H1 (cell line): ENCODE measurements around the gene CA9. TPM values are rescaled to one million over a fixed set of nuclear protein-coding genes. Genes with fewer than 3 reads are reported as not detected.

Experiments
- CTCF ChIA-PET: fragments of 300-600 bp; sonication (Branson Sonifier 250); formaldehyde crosslinking; loops from one replicate; lab custom pipeline; 2021; ENCODE audit not compliant: partially characterized antibody; lab: Charles Lee
- POLR2A ChIA-PET: fragments of 300-600 bp; sonication (Branson Sonifier 250); formaldehyde crosslinking; loops from one replicate; lab custom pipeline; 2021; ENCODE audit warnings: inconsistent platforms; ENCODE audit not compliant: partially characterized antibody; lab: Charles Lee
- DNase-seq, 2 experiments: peaks; one replicate each; pipeline versions ENCODE4 v3.0.0 to v3.0.0-alpha.2; 2010 to 2022; ENCODE audit warnings: low spot score in 2 of 2, low read depth in 1 of 2, mixed read lengths in 1 of 2
- FAIRE-seq: peaks from 2 replicates; lab custom pipeline; 2011; peaks lifted over from hg19 to GRCh38; lab: Jason Lieb, UNC
- H2AFZ ChIP-seq: 2 replicates; pipeline ENCODE4 v1.8.1; 2012; ENCODE audit warnings: low read length, inconsistent platforms
- H2AK5ac ChIP-seq: 2 replicates; pipeline ENCODE4 v1.6.1; 2013; ENCODE audit warnings: low read depth, low read length
- H2BK120ac ChIP-seq: replicated peaks from 2 replicates; pipeline ENCODE3; 2013; ENCODE audit warnings: low read depth, low read length, inconsistent platforms
- H2BK12ac ChIP-seq: 2 replicates; pipeline ENCODE4 v1.6.1; 2013; ENCODE audit warnings: low read depth, low read length
- H2BK15ac ChIP-seq: 2 replicates; pipeline ENCODE4 v1.6.1; 2013; ENCODE audit warnings: low read length
- H2BK20ac ChIP-seq: 2 replicates; pipeline ENCODE4 v1.6.1; 2013; ENCODE audit warnings: low read length
- H2BK5ac ChIP-seq: 2 replicates; pipeline ENCODE4 v1.6.1; 2013; ENCODE audit warnings: low read depth, low read length
- H3K14ac ChIP-seq: 2 replicates; pipeline ENCODE4 v1.6.1; 2013; ENCODE audit warnings: inconsistent platforms; ENCODE audit not compliant: insufficient read length
- H3K18ac ChIP-seq: 2 replicates; pipeline ENCODE4 v1.6.1; 2013; ENCODE audit warnings: low read length; ENCODE audit errors: extremely low read depth
- H3K23ac ChIP-seq: 2 replicates; pipeline ENCODE4 v1.6.1; 2013; ENCODE audit warnings: inconsistent platforms; ENCODE audit not compliant: insufficient read length
- H3K23me2 ChIP-seq: 2 replicates; pipeline ENCODE4 v1.6.1; 2013; ENCODE audit warnings: low read depth, low read length
- H3K27ac ChIP-seq: 2 replicates; pipeline ENCODE4 v1.6.1; 2011; ENCODE audit warnings: low read depth, low read length, inconsistent platforms
- H3K27me3 ChIP-seq, 4 experiments: replicated peaks in 1 of 4; 1 replicate in 1 of 4; 2 replicates in 3 of 4; pipeline versions ENCODE4 v1.6.1 to v1.8.1; 2011 to 2013; ENCODE audit warnings: low read length in 3 of 4, mild to moderate bottlenecking in 3 of 4, inconsistent platforms in 2 of 4, mixed read lengths in 2 of 4, moderate library complexity in 1 of 4; ENCODE audit not compliant: control insufficient read depth in 3 of 4, insufficient read depth in 3 of 4; ENCODE audit errors: extremely low read depth in 1 of 4
- H3K36me3 ChIP-seq, 4 experiments: 2 replicates each; pipeline versions ENCODE4 v1.6.1 to v1.8.1; 2011 to 2013; ENCODE audit warnings: mild to moderate bottlenecking in 4 of 4, low read length in 3 of 4, moderate library complexity in 2 of 4, control low read depth in 1 of 4, inconsistent platforms in 1 of 4; ENCODE audit not compliant: insufficient read depth in 4 of 4, control insufficient read depth in 2 of 4
- H3K4ac ChIP-seq: replicated peaks from 2 replicates; pipeline ENCODE3; 2013; ENCODE audit warnings: low read length, low read depth, mixed read lengths, inconsistent platforms; ENCODE audit not compliant: insufficient read length
- H3K4me1 ChIP-seq, 4 experiments: replicated peaks in 1 of 4; 1 replicate in 1 of 4; 2 replicates in 3 of 4; pipeline versions ENCODE4 v1.6.1 to v1.8.1; 2011 to 2013; ENCODE audit warnings: low read length in 3 of 4, inconsistent platforms in 2 of 4, mixed read lengths in 1 of 4; ENCODE audit not compliant: insufficient read depth in 4 of 4, control insufficient read depth in 3 of 4
- H3K4me2 ChIP-seq, 2 experiments: 2 replicates each; pipeline versions ENCODE4 v1.6.1 to v1.8.1; 2011 to 2013; ENCODE audit warnings: low read depth in 2 of 2, low read length in 2 of 2, control low read depth in 1 of 2, inconsistent platforms in 1 of 2, mild to moderate bottlenecking in 1 of 2; ENCODE audit not compliant: insufficient read depth in 1 of 2
- H3K4me3 ChIP-seq, 4 experiments: fragments of 200-600, 300-600 bp in 1 of 4; sonication (generic), shearing (Covaris generic), sonication (Bioruptor Twin) in 1 of 4; 2 replicates each; pipeline versions ENCODE4 v1.5.1 to v1.8.1; 2011 to 2016; ENCODE audit warnings: low read length in 4 of 4, low read depth in 3 of 4, control low read depth in 2 of 4, inconsistent platforms in 2 of 4, mild to moderate bottlenecking in 2 of 4, mixed read lengths in 1 of 4, moderate library complexity in 1 of 4; ENCODE audit not compliant: insufficient read depth in 2 of 4; ENCODE audit errors: extremely low read depth in 1 of 4
- H3K56ac ChIP-seq: replicated peaks from 2 replicates; pipeline ENCODE3; 2013; ENCODE audit warnings: low read depth, mild to moderate bottlenecking, mixed read lengths, low read length, inconsistent platforms; ENCODE audit not compliant: insufficient read length
- H3K79me1 ChIP-seq: 2 replicates; pipeline ENCODE4 v1.6.1; 2013; ENCODE audit warnings: low read depth, low read length, control low read depth
- H3K79me2 ChIP-seq, 2 experiments: 2 replicates each; pipeline versions ENCODE4 v1.6.1 to v1.8.1; 2012 to 2013; ENCODE audit warnings: low read length in 2 of 2, mild to moderate bottlenecking in 2 of 2, inconsistent platforms in 1 of 2; ENCODE audit not compliant: insufficient read depth in 2 of 2, control insufficient read depth in 1 of 2
- H3K9ac ChIP-seq, 4 experiments: replicated peaks in 1 of 4; 1 replicate in 1 of 4; 2 replicates in 3 of 4; pipeline versions ENCODE4 v1.6.1 to v1.8.1; 2011 to 2013; ENCODE audit warnings: low read depth in 3 of 4, low read length in 3 of 4, control low read depth in 2 of 4, mild to moderate bottlenecking in 2 of 4, moderate library complexity in 2 of 4, inconsistent platforms in 1 of 4; ENCODE audit errors: extremely low read depth in 1 of 4
- H3K9me3 ChIP-seq, 2 experiments: 2 replicates each; pipeline versions ENCODE4 v1.6.1 to v1.8.1; 2012 to 2013; ENCODE audit warnings: mild to moderate bottlenecking in 2 of 2, moderate library complexity in 2 of 2, control low read depth in 1 of 2, inconsistent platforms in 1 of 2, low read depth in 1 of 2, low read length in 1 of 2, mixed read lengths in 1 of 2; ENCODE audit not compliant: insufficient read depth in 2 of 2
- H4K20me1 ChIP-seq, 2 experiments: replicated peaks in 1 of 2; 2 replicates each; pipeline versions ENCODE3 to v1.8.1; 2011 to 2013; ENCODE audit warnings: inconsistent platforms in 2 of 2, low read length in 2 of 2, mild to moderate bottlenecking in 1 of 2; ENCODE audit not compliant: insufficient read depth in 2 of 2, control insufficient read depth in 1 of 2
- H4K5ac ChIP-seq: 2 replicates; pipeline ENCODE4 v1.6.1; 2013; ENCODE audit warnings: low read length, low read depth, mixed read lengths, inconsistent platforms; ENCODE audit not compliant: insufficient read length
- H4K8ac ChIP-seq: 2 replicates; pipeline ENCODE4 v1.8.0; 2013; ENCODE audit warnings: mild to moderate bottlenecking, moderate library complexity, low read length, inconsistent platforms; ENCODE audit not compliant: insufficient read depth; ENCODE audit errors: extremely low read depth
- H4K91ac ChIP-seq: replicated peaks from 2 replicates; pipeline ENCODE3; 2013; ENCODE audit warnings: low read length, mixed read lengths, inconsistent platforms; ENCODE audit not compliant: insufficient read length
- ATF2 ChIP-seq: IDR thresholded peaks from 2 replicates; pipeline ENCODE4 v1.6.1; 2012; ENCODE audit warnings: low read length, inconsistent platforms
- ATF3 ChIP-seq: IDR thresholded peaks from 2 replicates; pipeline ENCODE4 v1.6.1; 2011; ENCODE audit warnings: low read depth, mild to moderate bottlenecking, low read length; ENCODE audit not compliant: insufficient read depth
- BRCA1 ChIP-seq: IDR thresholded peaks from 2 replicates; pipeline ENCODE4 v1.6.1; 2012; ENCODE audit warnings: low read depth, low read length, improper control_type of control experiment
- CTBP2 ChIP-seq: IDR thresholded peaks from 2 replicates; pipeline ENCODE4 v1.7.0; 2011; ENCODE audit warnings: borderline replicate concordance, mild to moderate bottlenecking, moderate library complexity, mixed read lengths, low read length; ENCODE audit not compliant: insufficient read depth, insufficient read length
- HDAC6 ChIP-seq: IDR thresholded peaks from one replicate; pipeline ENCODE4 v1.7.1; 2012; ENCODE audit warnings: low read depth, mild to moderate bottlenecking, inconsistent platforms, low read length, moderate library complexity
- JUND ChIP-seq: IDR thresholded peaks from 2 replicates; pipeline ENCODE4 v1.6.1; 2011; ENCODE audit warnings: mild to moderate bottlenecking, improper control_type of control experiment, low read length
- NRF1 ChIP-seq: IDR thresholded peaks from 2 replicates; pipeline ENCODE4 v1.6.1; 2011; ENCODE audit warnings: mild to moderate bottlenecking, low read depth, low read length, improper control_type of control experiment
- POLR2A ChIP-seq, 2 experiments: IDR thresholded peaks; 1 replicate in 1 of 2; 2 replicates in 1 of 2; pipeline ENCODE4 v1.6.1; 2011; ENCODE audit warnings: low read depth in 2 of 2, low read length in 2 of 2, mild to moderate bottlenecking in 2 of 2; ENCODE audit errors: control extremely low read depth in 1 of 2
- SIN3A ChIP-seq, 2 experiments: IDR thresholded peaks in 1 of 2; conservative IDR thresholded peaks in 1 of 2; 2 replicates each; pipeline ENCODE4 v1.6.1; 2011 to 2012; ENCODE audit warnings: low read length in 2 of 2, improper control_type of control experiment in 1 of 2, low read depth in 1 of 2, mild to moderate bottlenecking in 1 of 2
- YY1 ChIP-seq: IDR thresholded peaks from 2 replicates; pipeline ENCODE4 v1.6.1; 2011; ENCODE audit warnings: low read depth, mild to moderate bottlenecking, low read length
- WGBS, 2 experiments: shearing (Covaris generic) in 1 of 2; methylation state at CpG; one replicate each; pipeline versions ENCODE4 v1.1.6 to v1.1.7; 2013 to 2015; ENCODE audit warnings: low lambda C conversion rate in 2 of 2, mixed read lengths in 2 of 2, inconsistent platforms in 1 of 2, low coverage in 1 of 2, missing lambda C conversion rate in 1 of 2; ENCODE audit not compliant: insufficient replicate concordance in 2 of 2, insufficient coverage in 1 of 2, insufficient read length in 1 of 2; ENCODE audit errors: extremely low coverage in 1 of 2, missing lambda C conversion rate in 1 of 2; 5-methylcytosine and 5-hydroxymethylcytosine counted together
- polyA plus RNA-seq, 7 experiments: library from polyadenylated mRNA; depleted of rRNA in 3 of 7; stranded (reverse) in 5 of 7; unstranded in 2 of 7; fragments of >200 nt in 5 of 7; fragments of 200-250 nt in 2 of 7; gene quantifications; 1 replicate in 5 of 7; 2 replicates in 1 of 7; 4 replicates in 1 of 7; pipeline versions ENCODE4 v1.2.1 to v1.2.3, GENCODE V29; 2011 to 2013; ENCODE audit warnings: missing spikeins in 2 of 7, mixed read lengths in 2 of 7
- total RNA-seq: library from RNA; stranded (reverse); fragmentation: NEBNext Ultra II Directional; extraction: Animal tissue kit (Norgen Biotek cat#: 25700); gene quantifications from 2 replicates; pipeline ENCODE4 v1.2.1, GENCODE V29; 2021

The CA9 gene
- total and polyA plus RNA-seq, 2 of the 8 experiments (the other 6 are each of a cell fraction or from before 2014, with no cell fraction given), result 1.3 to 1.8 TPM

GRCh38 chr9:35703906-35704672 lies 30.4 kb downstream of the CA9 start:
- POLR2A ChIA-PET, result interaction anchor here (1.2 to 4.8 kb wide), 4 partner anchors 8 to 23 kb away, joined by 4 to 19 read pairs (median 12); partner anchors contain the start of gene TPM2
- Histone ChIP-seq H3K4me3 (no peak overlapping the region), H3K79me2 (no peaks in the 10 kb centered on the region), H2BK15ac (no peak overlapping the region), H3K79me1 (no peaks in the 10 kb centered on the region), H4K5ac (no peak overlapping the region), H2BK5ac (no peak overlapping the region), H4K20me1 (peaks cover 0 to 9% of the 10 kb centered on the region in 2 experiments), H3K4me1 (no peaks in the 10 kb centered on the region), H3K4ac (no peak overlapping the region), H3K18ac (no peak overlapping the region), H3K9ac (no peak overlapping the region; a peak in 1 of 7 replicates), H3K36me3 (peaks cover 47 to 89% (median 82%) of the 10 kb centered on the region in 4 experiments), H3K14ac (no peak overlapping the region), H3K27me3 (no peaks in the 10 kb centered on the region), H3K27ac (no peak overlapping the region), H2BK20ac (no peak overlapping the region), H2BK120ac (no peak overlapping the region), H4K91ac (no peak overlapping the region), H3K9me3 (no peaks in the 10 kb centered on the region), H3K56ac (no peak overlapping the region), H3K23me2 (no peaks in the 10 kb centered on the region), H3K4me2 (no peak overlapping the region), H2BK12ac (no peak overlapping the region), H3K23ac (no peak overlapping the region), H2AK5ac (no peak overlapping the region), H4K8ac (no peak overlapping the region), H2AFZ (no peak overlapping the region)
- FAIRE-seq (no peak), DNase-seq (no peak)
- CTCF ChIA-PET, result interaction anchor here (0.6 to 13.1 kb wide), 7 partner anchors 10 to 92 kb away, joined by 3 to 199 read pairs (median 4); partner anchors contain the start of genes ARHGEF39 and TPM2
- WGBS, 2 experiments, result 96% methylated on average over 25 of the region's 26 CpGs; no CpG with 5 or more reads in 1 of the 2 experiments
- no peak for TF ChIP-seq JUND
- no peak for TF ChIP-seq ATF3
- no peak for TF ChIP-seq SIN3A (conservative IDR thresholded peaks at IDR 0.05 in 1 of 2, IDR thresholded peaks at IDR 0.05 in 1 of 2; ENCODE audit: low read depth in 1 of 2, low read length in 2 of 2)
- TF ChIP-seq NRF1, result no peak
- no peak for TF ChIP-seq BRCA1
- no peak for TF ChIP-seq HDAC6
- no peak for TF ChIP-seq POLR2A (IDR thresholded peaks at IDR 0.05; ENCODE audit: control extremely low read depth in 1 of 2, low read depth in 2 of 2, low read length in 2 of 2)
- TF ChIP-seq ATF2, result no peak
- no peak for TF ChIP-seq CTBP2
- TF ChIP-seq YY1, result no peak
